Smooth muscle cell (in vitro differentiated cells): ENCODE results near the gene PINK1. TPM values are rescaled to one million over a fixed set of nuclear protein-coding genes. Genes with fewer than 3 reads are reported as not detected.

ENCODE experiments used
- DNase-seq: peaks from one replicate; lab custom pipeline; 2025; ENCODE audit not compliant: unreplicated experiment; lab: John Stamatoyannopoulos, UW
- H2AFZ ChIP-seq: fragments of 200-600 bp; sonication (generic); 2 replicates; pipeline ENCODE4 v1.6.0; 2016; ENCODE audit warnings: antibody characterized with exemption, low read depth, mild to moderate bottlenecking
- H3F3A ChIP-seq: fragments of 200-600 bp; sonication (generic); 2 replicates; pipeline ENCODE4 v1.6.0; 2017; ENCODE audit warnings: antibody characterized with exemption, low read depth
- H3K27ac ChIP-seq: fragments of 200-600 bp; sonication (generic); 2 replicates; pipeline ENCODE4 v1.5.1; 2016; ENCODE audit warnings: low read depth, mild to moderate bottlenecking
- H3K27me3 ChIP-seq: fragments of 200-600 bp; sonication (generic); 2 replicates; pipeline ENCODE4 v1.6.1; 2016; ENCODE audit warnings: low read depth, mild to moderate bottlenecking
- H3K36me3 ChIP-seq: fragments of 200-600 bp; sonication (generic); 2 replicates; pipeline ENCODE4 v1.5.1; 2016; ENCODE audit warnings: low read depth
- H3K4me1 ChIP-seq: fragments of 200-600 bp; sonication (generic); 2 replicates; pipeline ENCODE4 v1.5.1; 2016; ENCODE audit warnings: low read depth
- H3K4me2 ChIP-seq: fragments of 200-600 bp; sonication (generic); 2 replicates; pipeline ENCODE4 v1.6.0; 2016; ENCODE audit warnings: mild to moderate bottlenecking
- H3K4me3 ChIP-seq: fragments of 200-600 bp; sonication (generic); 2 replicates; pipeline ENCODE4 v1.5.1; 2016; ENCODE audit warnings: mild to moderate bottlenecking
- H3K79me2 ChIP-seq: fragments of 200-600 bp; sonication (generic); 2 replicates; pipeline ENCODE4 v1.6.0; 2016; ENCODE audit warnings: low read depth, mild to moderate bottlenecking
- H3K9ac ChIP-seq: fragments of 200-600 bp; sonication (generic); 2 replicates; pipeline ENCODE4 v1.6.0; 2016; ENCODE audit warnings: low read depth
- H3K9me3 ChIP-seq: fragments of 200-600 bp; sonication (generic); replicated peaks from 2 replicates; pipeline ENCODE4 v1.5.1; 2016; ENCODE audit warnings: low read depth
- H4K20me1 ChIP-seq: fragments of 200-600 bp; sonication (generic); 2 replicates; pipeline ENCODE4 v1.6.0; 2016; ENCODE audit warnings: low read depth
- WGBS: methylation state at CpG from one replicate; pipeline ENCODE4 v1.1.7; 2016; ENCODE audit warnings: low lambda C conversion rate; 5-methylcytosine and 5-hydroxymethylcytosine counted together
- polyA plus RNA-seq: library from polyadenylated mRNA; unstranded; fragments of >200 nt; fragmentation: Nextera tagmentation; extraction: Ambion mirVana; gene quantifications from 2 replicates; pipeline ENCODE4 v1.2.1, GENCODE V29; 2016
- total RNA-seq: library from RNA; depleted of rRNA; stranded (reverse); fragments of >200 nt; gene quantifications from 2 replicates; pipeline ENCODE4 v1.2.3, GENCODE V29; 2014
- TF ChIP-seq, protein P1 (sequence below): fragments of 200-600 bp; sonication (generic); IDR thresholded peaks from 2 replicates; pipeline ENCODE4 v1.5.1; 2017; ENCODE audit warnings: borderline replicate concordance, mild to moderate bottlenecking, antibody characterized with exemption; ENCODE audit not compliant: insufficient read depth, poor library complexity, severe bottlenecking

The PINK1 gene
- total and polyA plus RNA-seq, 2 experiments from 2014 or later, result 28.8 to 63.3 TPM

DNA sequence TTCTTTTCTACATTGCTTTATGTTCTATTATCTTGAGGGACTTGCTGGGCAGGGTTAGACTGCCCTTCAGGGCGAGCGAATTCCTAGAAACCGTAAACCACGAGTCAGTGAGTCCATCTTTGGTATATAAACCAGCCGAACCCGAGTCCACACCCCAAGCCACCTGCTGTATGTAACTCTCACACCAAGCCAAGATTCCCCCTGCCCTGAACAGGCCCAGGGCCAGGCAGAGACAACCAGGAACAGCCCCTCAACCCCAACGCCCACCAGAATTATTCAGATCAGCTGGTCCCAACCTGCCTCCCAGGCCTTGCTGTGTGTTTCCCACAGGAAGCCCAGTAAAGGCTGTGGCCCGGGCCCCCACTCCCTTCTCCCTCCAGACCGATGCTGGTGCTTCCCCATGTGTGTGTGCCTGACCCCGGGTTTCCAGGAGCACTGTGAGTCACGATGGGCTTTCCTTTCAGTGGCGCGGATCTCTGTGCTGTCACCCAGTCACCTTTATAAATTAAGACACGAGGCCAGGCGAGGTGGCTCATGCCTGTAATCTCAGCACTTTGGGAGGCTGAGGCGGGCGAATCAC lies 67.5 kb downstream of the PINK1 start:
- Histone ChIP-seq H3K27me3 (no peaks in the 10 kb centered on the region), H3K4me1 (no peaks in the 10 kb centered on the region), H4K20me1 (no peaks in the 10 kb centered on the region), H3K9ac (no peak overlapping the region), H3K36me3 (no peaks in the 10 kb centered on the region), H3K9me3 (no peaks in the 10 kb centered on the region), H3F3A (peaks cover 3% of the 10 kb centered on the region), H2AFZ (no peak overlapping the region), H3K27ac (no peak overlapping the region), H3K79me2 (no peaks in the 10 kb centered on the region), H3K4me2 (no peak overlapping the region), H3K4me3 (no peak overlapping the region)
- no peak for DNase-seq
- TF ChIP-seq, protein P1, sequence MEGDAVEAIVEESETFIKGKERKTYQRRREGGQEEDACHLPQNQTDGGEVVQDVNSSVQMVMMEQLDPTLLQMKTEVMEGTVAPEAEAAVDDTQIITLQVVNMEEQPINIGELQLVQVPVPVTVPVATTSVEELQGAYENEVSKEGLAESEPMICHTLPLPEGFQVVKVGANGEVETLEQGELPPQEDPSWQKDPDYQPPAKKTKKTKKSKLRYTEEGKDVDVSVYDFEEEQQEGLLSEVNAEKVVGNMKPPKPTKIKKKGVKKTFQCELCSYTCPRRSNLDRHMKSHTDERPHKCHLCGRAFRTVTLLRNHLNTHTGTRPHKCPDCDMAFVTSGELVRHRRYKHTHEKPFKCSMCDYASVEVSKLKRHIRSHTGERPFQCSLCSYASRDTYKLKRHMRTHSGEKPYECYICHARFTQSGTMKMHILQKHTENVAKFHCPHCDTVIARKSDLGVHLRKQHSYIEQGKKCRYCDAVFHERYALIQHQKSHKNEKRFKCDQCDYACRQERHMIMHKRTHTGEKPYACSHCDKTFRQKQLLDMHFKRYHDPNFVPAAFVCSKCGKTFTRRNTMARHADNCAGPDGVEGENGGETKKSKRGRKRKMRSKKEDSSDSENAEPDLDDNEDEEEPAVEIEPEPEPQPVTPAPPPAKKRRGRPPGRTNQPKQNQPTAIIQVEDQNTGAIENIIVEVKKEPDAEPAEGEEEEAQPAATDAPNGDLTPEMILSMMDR, result no peak
- 75% methylated on average over 17 of the region's 17 CpGs for WGBS

Other genes with a start within 250 kb of the PINK1 start
- gene CAMK2N1, start 147.2 kb upstream of the PINK1 start, total RNA-seq, result 13.2 and 15.9 TPM in 2 replicates
- gene CAMK2N1, start 147.2 kb upstream of the PINK1 start, polyA plus RNA-seq, result 11.0 TPM in 2 replicates
- gene MUL1, start 125.3 kb upstream of the PINK1 start, total RNA-seq, result 30.6 and 38.7 TPM in 2 replicates
- 38.4 and 42.4 TPM in 2 replicates for gene MUL1, start 125.3 kb upstream of the PINK1 start, polyA plus RNA-seq
- 0.90 and 1.2 TPM in 2 replicates for gene FAM43B, start 80.9 kb upstream of the PINK1 start, total RNA-seq
- 2.7 and 3.4 TPM in 2 replicates for gene FAM43B, start 80.9 kb upstream of the PINK1 start, polyA plus RNA-seq
- gene CDA, start 44.4 kb upstream of the PINK1 start, total RNA-seq, result 0.58 TPM in 1 of 2 replicates, not detected in the other
- gene CDA, start 44.4 kb upstream of the PINK1 start, polyA plus RNA-seq, result 0.78 and 2.7 TPM in 2 replicates
- gene DDOST, start 27.9 kb downstream of the PINK1 start, total RNA-seq, result 267 and 312 TPM in 2 replicates
- gene DDOST, start 27.9 kb downstream of the PINK1 start, polyA plus RNA-seq, result 353 and 439 TPM in 2 replicates
- 0.13 and 0.99 TPM in 2 replicates for gene KIF17, start 84.5 kb downstream of the PINK1 start, total RNA-seq
- 1.9 and 2.2 TPM in 2 replicates for gene KIF17, start 84.5 kb downstream of the PINK1 start, polyA plus RNA-seq
- 0.18 and 0.63 TPM in 2 replicates for gene SH2D5, start 99.2 kb downstream of the PINK1 start, total RNA-seq
- gene SH2D5, start 99.2 kb downstream of the PINK1 start, polyA plus RNA-seq, result 0.82 TPM in 1 of 2 replicates, not detected in the other
- 110 and 119 TPM in 2 replicates for gene HP1BP3, start 153.8 kb downstream of the PINK1 start, total RNA-seq
- gene HP1BP3, start 153.8 kb downstream of the PINK1 start, polyA plus RNA-seq, result 77.9 and 86.0 TPM in 2 replicates